OCI-LY1 (cell line): ENCODE data around the gene CLDN4.

Experiments
- EZH2 ChIP-seq: fragments of 200-600 bp; sonication (generic), shearing (Covaris generic); IDR thresholded peaks from 2 replicates; pipeline ENCODE4 v1.8.0; 2017; ENCODE audit warnings: borderline replicate concordance, mixed run types, mild to moderate bottlenecking, antibody characterized with exemption, low read length, moderate library complexity, mixed read lengths
- TF ChIP-seq, protein P1 (sequence below): fragments of 200-600 bp; sonication (generic), shearing (Covaris generic); IDR thresholded peaks from 2 replicates; pipeline ENCODE4 v1.5.1; 2017; ENCODE audit warnings: mild to moderate bottlenecking, antibody characterized with exemption, low read length, moderate library complexity, mixed read lengths

DNA sequence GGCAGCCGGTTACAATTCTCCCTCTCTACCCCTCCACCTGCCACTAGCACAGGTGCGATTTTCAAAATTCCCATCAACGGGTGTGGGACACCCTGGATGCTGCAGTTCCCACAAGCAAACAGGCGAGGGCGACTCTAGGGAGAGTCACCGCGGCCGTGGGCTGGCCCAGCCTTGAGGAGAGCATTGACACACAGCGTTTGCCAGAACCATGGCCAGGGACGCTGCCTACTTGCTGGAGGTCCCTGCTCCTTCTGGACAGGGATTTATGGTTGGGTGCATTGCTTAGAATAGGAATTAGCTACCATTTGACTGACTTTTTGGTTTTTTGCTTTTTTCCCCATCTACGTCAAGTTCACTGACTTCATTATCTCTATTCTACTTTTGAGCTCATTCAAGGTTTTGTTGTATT is 19.0 kb upstream of the CLDN4 start:
- TF ChIP-seq, protein P1, sequence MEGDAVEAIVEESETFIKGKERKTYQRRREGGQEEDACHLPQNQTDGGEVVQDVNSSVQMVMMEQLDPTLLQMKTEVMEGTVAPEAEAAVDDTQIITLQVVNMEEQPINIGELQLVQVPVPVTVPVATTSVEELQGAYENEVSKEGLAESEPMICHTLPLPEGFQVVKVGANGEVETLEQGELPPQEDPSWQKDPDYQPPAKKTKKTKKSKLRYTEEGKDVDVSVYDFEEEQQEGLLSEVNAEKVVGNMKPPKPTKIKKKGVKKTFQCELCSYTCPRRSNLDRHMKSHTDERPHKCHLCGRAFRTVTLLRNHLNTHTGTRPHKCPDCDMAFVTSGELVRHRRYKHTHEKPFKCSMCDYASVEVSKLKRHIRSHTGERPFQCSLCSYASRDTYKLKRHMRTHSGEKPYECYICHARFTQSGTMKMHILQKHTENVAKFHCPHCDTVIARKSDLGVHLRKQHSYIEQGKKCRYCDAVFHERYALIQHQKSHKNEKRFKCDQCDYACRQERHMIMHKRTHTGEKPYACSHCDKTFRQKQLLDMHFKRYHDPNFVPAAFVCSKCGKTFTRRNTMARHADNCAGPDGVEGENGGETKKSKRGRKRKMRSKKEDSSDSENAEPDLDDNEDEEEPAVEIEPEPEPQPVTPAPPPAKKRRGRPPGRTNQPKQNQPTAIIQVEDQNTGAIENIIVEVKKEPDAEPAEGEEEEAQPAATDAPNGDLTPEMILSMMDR = peak; percentile 85
- TF ChIP-seq EZH2 = no peak
